LNCaP clone FGC (cell line): ENCODE results near the gene BOD1L2.

Source experiments
- DNase-seq: peaks from one replicate; pipeline ENCODE4 v3.0.0-alpha.2; 2011; ENCODE audit warnings: low read depth
- H3K4me3 ChIP-seq: 2 replicates; pipeline ENCODE4 v1.5.1; 2011; ENCODE audit warnings: mild to moderate bottlenecking, low read depth, low read length, control low read depth
- TF ChIP-seq, protein P1 (sequence below): IDR thresholded peaks from 2 replicates; pipeline ENCODE4 v1.5.1; 2012; ENCODE audit warnings: mild to moderate bottlenecking; ENCODE audit not compliant: control insufficient read depth, insufficient read depth; ENCODE audit errors: extremely low read depth

Gene BOD1L2

GRCh38 chr18:57135699-57136098, 11.2 kb upstream of the BOD1L2 start:
- TF ChIP-seq, protein P1, sequence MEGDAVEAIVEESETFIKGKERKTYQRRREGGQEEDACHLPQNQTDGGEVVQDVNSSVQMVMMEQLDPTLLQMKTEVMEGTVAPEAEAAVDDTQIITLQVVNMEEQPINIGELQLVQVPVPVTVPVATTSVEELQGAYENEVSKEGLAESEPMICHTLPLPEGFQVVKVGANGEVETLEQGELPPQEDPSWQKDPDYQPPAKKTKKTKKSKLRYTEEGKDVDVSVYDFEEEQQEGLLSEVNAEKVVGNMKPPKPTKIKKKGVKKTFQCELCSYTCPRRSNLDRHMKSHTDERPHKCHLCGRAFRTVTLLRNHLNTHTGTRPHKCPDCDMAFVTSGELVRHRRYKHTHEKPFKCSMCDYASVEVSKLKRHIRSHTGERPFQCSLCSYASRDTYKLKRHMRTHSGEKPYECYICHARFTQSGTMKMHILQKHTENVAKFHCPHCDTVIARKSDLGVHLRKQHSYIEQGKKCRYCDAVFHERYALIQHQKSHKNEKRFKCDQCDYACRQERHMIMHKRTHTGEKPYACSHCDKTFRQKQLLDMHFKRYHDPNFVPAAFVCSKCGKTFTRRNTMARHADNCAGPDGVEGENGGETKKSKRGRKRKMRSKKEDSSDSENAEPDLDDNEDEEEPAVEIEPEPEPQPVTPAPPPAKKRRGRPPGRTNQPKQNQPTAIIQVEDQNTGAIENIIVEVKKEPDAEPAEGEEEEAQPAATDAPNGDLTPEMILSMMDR: no peak
- no peak overlapping the region for H3K4me3 ChIP-seq
- DNase-seq: no peak

- DNase-seq: no peak
- TF ChIP-seq, protein P1: no peak
Measured at GRCh38 chr18:57137847-57138246, 9.0 kb upstream of the BOD1L2 start.

GRCh38 chr18:57141208-57142129, 5.4 kb upstream of the BOD1L2 start:
- TF ChIP-seq, protein P1: no peak
- no peak for DNase-seq
- H3K4me3 ChIP-seq: no peak overlapping the region

More at GRCh38 chr18:57137847-57138246, 9.0 kb upstream of the BOD1L2 start:
- no peak overlapping the region for H3K4me3 ChIP-seq

DNA sequence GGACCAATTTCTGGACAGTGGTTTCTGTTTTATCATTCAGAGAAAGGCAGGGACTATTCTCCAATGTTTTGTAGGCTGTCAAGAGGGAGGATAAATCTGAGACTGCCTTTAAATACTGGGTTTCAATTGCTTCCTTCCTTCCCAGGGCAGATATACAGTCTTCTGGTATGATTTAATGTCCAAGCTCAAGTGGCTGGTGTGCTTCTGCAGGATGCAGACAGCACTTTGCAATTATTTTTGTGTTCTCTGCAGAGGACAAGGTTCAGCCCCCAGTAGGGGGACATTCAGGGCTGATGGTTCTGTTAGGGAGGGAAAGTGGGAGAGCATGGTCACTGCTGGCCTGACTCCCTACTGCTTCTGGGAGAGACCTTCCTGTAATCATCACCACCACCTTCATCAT, 4.6 kb upstream of the BOD1L2 start:
- TF ChIP-seq, protein P1: no peak
- no peak for DNase-seq
- no peak overlapping the region for H3K4me3 ChIP-seq

DNA sequence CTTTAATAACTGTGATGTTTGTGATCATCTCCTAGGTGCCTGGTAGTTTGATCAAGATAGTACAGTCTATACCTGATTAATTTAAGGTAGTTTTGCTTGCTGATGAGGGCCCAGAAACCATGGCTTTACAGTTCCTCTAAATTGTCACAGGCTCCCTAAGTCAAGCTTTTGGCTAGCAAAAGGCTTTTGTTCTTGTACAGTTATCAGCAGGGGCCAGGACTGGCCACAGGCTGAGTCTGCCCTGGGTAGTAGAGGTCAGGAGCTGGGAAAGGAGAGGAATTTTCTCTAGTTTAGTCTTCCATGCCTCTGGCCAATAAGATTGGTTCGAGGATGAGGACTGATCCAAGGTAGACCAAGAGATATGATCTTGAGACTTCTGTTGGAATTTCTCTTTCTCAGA, 3.6 kb upstream of the BOD1L2 start:
- H3K4me3 ChIP-seq: no peak overlapping the region
- no peak for DNase-seq
- TF ChIP-seq, protein P1: no peak

DNA sequence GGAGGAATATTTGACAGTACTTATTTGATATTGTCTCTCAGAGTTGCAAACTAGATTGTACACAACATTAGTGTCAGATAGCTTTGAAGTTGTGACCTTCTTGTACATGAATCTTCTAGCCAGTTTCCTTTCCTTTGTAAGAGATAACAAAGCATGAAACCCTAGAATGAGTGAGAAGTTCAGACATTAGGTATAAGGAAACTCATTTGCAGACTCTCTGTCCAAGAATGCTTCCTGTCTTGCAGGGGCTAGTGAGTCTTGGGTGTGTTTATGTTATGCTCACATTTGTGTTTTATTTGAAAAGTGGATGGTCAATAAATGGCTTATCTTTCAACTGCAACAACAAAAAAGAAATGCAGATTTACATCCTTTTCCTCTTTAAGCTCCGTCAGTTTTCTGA, 1.4 kb downstream of the BOD1L2 start:
- no peak overlapping the region for H3K4me3 ChIP-seq
- DNase-seq: no peak
- TF ChIP-seq, protein P1: no peak

- TF ChIP-seq, protein P1: no peak
- no peak overlapping the region for H3K4me3 ChIP-seq
- DNase-seq: no peak
Measured at GRCh38 chr18:57149051-57149450, 2.2 kb downstream of the BOD1L2 start.
